Ishikawa (cell line): Measurements from ENCODE around the gene CALHM4.

Experiments
- CEBPB ChIP-seq: IDR thresholded peaks from 2 replicates; pipeline ENCODE4 v1.6.1; 2012
- MAX ChIP-seq: IDR thresholded peaks from 2 replicates; pipeline ENCODE4 v1.6.1; 2012
- NFIC ChIP-seq: IDR thresholded peaks from 2 replicates; pipeline ENCODE4 v1.6.1; 2012
- TAF1 ChIP-seq: IDR thresholded peaks from 2 replicates; pipeline ENCODE4 v1.6.1; 2012; ENCODE audit warnings: low read depth, mild to moderate bottlenecking
- TEAD4 ChIP-seq: IDR thresholded peaks from 2 replicates; pipeline ENCODE4 v1.6.1; 2012
- YY1 ChIP-seq: IDR thresholded peaks from 2 replicates; pipeline ENCODE4 v1.6.1; 2012; ENCODE audit warnings: low read depth

DNA sequence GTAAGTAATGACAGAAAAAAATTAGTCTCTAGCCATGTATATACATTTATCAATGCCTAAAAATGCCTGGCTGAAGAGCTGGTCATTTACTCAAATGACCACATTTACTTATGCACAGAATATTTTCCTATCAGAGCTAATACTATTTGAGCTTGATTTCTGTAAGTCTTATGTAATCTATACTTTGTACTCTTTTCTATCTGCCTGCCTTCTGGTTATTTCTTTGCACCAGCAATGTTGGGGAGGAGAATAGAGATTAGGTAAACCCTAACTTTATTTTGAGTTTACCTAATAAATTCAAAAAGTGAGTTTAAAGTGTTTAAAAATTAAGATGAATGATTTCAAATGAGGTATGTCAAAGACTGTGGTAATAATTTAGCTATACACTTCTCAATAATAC is 38.4 kb upstream of the CALHM4 start:
- no peak for TF ChIP-seq TAF1
- TF ChIP-seq MAX = no peak
- no peak for TF ChIP-seq TEAD4
- TF ChIP-seq YY1 = no peak
- no peak for TF ChIP-seq NFIC
- TF ChIP-seq CEBPB = no peak
